ENCODE results near the gene FNDC3A.

The FNDC3A gene

DNA sequence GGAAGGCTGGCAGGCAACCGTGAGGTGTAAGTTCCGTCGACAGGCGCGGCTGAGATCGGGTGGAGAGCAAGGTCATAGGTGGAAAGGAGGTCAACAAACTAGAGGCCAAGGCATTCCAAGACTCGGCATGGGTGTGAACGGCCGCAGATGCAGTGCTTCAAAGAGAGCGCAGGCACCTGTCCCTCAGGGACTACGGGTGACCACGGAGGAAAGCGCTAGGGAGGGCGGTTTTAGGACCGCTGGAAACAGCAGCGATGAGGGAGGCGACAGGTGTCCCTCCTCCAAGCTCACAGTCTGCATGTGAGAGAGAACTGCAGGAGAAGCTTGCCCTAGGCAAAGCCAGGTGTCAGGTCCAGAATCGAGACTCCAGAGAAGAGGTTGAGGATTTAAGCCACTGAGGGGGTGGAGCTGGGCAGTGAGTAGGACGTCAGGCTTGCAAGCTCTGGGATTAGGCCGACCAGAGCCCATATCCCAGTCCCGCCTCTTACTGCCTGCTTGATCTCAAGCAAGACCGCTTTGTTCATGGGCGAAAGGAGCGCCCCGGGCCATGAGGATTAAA, 242.9 kb downstream of the FNDC3A start:
- no peak overlapping the region for H3K14ac ChIP-seq (ENCODE audit: low read length in 2 of 2)
- H2BK12ac ChIP-seq (ENCODE audit: low read length in 2 of 2), result no peak overlapping the region
- H3K23ac ChIP-seq (ENCODE audit: low read length in 2 of 2), result peak overlapping the region in 1 of 2 experiments; percentile 57
- H2AK5ac ChIP-seq (ENCODE audit: low read length, severe bottlenecking), result no peak overlapping the region
- no peak overlapping the region for H3K18ac ChIP-seq (ENCODE audit: low read depth in 1 of 2, low read length in 2 of 2)
- peaks cover 0 to 4% of the 10 kb centered on the region in 2 experiments for H3K36me3 ChIP-seq (ENCODE audit: control insufficient read depth in 1 of 2, insufficient read depth in 2 of 2, low read depth in 1 of 2, low read length in 2 of 2)
- peaks cover 64 to 67% of the 10 kb centered on the region in 2 experiments for H3K27me3 ChIP-seq (ENCODE audit: control insufficient read depth in 1 of 2, insufficient read depth in 1 of 2, low read length in 2 of 2)
- no peak overlapping the region for H4K8ac ChIP-seq (ENCODE audit: low read length)
- H3K4me2 ChIP-seq (ENCODE audit: low read length, poor library complexity, severe bottlenecking), result no peak overlapping the region
- DNase-seq, result peak; percentile 14
- H3K4me1 ChIP-seq (ENCODE audit: control insufficient read depth, insufficient read depth, low read depth, low read length), result peaks cover 20% of the 10 kb centered on the region
- 20% methylated on average over 25 of the region's 25 CpGs for WGBS
- no peaks in the 10 kb centered on the region for H3K79me1 ChIP-seq (replicated peaks; ENCODE audit: low read length, poor library complexity, severe bottlenecking)
- no peak overlapping the region for H2BK120ac ChIP-seq (ENCODE audit: low read depth, low read length)
- no peak overlapping the region for H3K27ac ChIP-seq (ENCODE audit: low read length, poor library complexity, severe bottlenecking)
- no peak overlapping the region for H4K91ac ChIP-seq (ENCODE audit: low read length)
- H3K9ac ChIP-seq (ENCODE audit: low read length), result no peak overlapping the region
- H2AFZ ChIP-seq (ENCODE audit: low read depth, low read length), result no peak overlapping the region
- no peak overlapping the region for H3K4me3 ChIP-seq (ENCODE audit: insufficient read depth in 1 of 2, low read depth in 1 of 2, low read length in 2 of 2)
- no peak overlapping the region for H2BK15ac ChIP-seq (ENCODE audit: low read depth, poor library complexity, severe bottlenecking)
- no peak overlapping the region for H3K4ac ChIP-seq (ENCODE audit: low read depth in 1 of 2, low read length in 2 of 2)
- H2BK5ac ChIP-seq (ENCODE audit: low read depth, low read length, poor library complexity, severe bottlenecking), result no peak overlapping the region
- no peaks in the 10 kb centered on the region for H3K9me3 ChIP-seq (ENCODE audit: control insufficient read depth, low read length)

DNA sequence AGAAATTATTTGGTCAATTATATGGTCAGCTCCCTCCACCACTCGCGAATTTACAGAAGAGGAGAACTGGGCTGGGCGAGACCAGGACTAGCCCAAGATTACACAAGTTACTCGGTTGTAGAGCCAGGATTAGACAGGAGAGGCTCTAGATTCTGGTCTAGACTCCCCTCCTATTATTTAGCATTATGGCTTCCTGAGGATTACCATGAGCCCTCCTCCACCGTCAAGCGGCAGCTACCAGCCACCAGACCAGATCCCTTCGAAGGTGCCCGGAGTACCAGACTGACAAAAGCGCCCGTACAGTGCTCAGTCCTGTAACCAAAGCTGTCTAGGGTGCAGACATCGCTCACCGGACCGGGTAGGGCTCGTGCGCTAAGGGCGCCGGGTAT, 243.9 kb downstream of the FNDC3A start:
- peaks cover 20% of the 10 kb centered on the region for H3K4me1 ChIP-seq (ENCODE audit: control insufficient read depth, insufficient read depth, low read depth, low read length)
- peak overlapping the region in 1 of 2 experiments; percentile 49 for H3K4me3 ChIP-seq (ENCODE audit: insufficient read depth in 1 of 2, low read depth in 1 of 2, low read length in 2 of 2)
- H3K23ac ChIP-seq (ENCODE audit: low read length in 2 of 2), result peak overlapping the region in 1 of 2 experiments; percentile 17
- H4K91ac ChIP-seq (ENCODE audit: low read length), result no peak overlapping the region
- H3K9me3 ChIP-seq (ENCODE audit: control insufficient read depth, low read length), result no peaks in the 10 kb centered on the region
- peak overlapping the region; percentile 82 for H3K4me2 ChIP-seq (ENCODE audit: low read length, poor library complexity, severe bottlenecking)
- peaks cover 0 to 4% of the 10 kb centered on the region in 2 experiments for H3K36me3 ChIP-seq (ENCODE audit: control insufficient read depth in 1 of 2, insufficient read depth in 2 of 2, low read depth in 1 of 2, low read length in 2 of 2)
- no peak overlapping the region for H2AFZ ChIP-seq (ENCODE audit: low read depth, low read length)
- H3K27me3 ChIP-seq (ENCODE audit: control insufficient read depth in 1 of 2, insufficient read depth in 1 of 2, low read length in 2 of 2), result peaks cover 75 to 76% of the 10 kb centered on the region in 2 experiments
- no peak overlapping the region for H3K14ac ChIP-seq (ENCODE audit: low read length in 2 of 2)
- WGBS, result 18% methylated on average over 17 of the region's 17 CpGs
- H3K9ac ChIP-seq (ENCODE audit: low read length), result no peak overlapping the region
- no peak overlapping the region for H3K27ac ChIP-seq (ENCODE audit: low read length, poor library complexity, severe bottlenecking)
- no peak for DNase-seq
- H2BK12ac ChIP-seq (ENCODE audit: low read length in 2 of 2), result no peak overlapping the region
- no peak overlapping the region for H2BK5ac ChIP-seq (ENCODE audit: low read depth, low read length, poor library complexity, severe bottlenecking)
- H2BK120ac ChIP-seq (ENCODE audit: low read depth, low read length), result no peak overlapping the region
- no peak overlapping the region for H2BK15ac ChIP-seq (ENCODE audit: low read depth, poor library complexity, severe bottlenecking)
- no peak overlapping the region for H4K8ac ChIP-seq (ENCODE audit: low read length)
- no peak overlapping the region for H3K18ac ChIP-seq (ENCODE audit: low read depth in 1 of 2, low read length in 2 of 2)
- H3K4ac ChIP-seq (ENCODE audit: low read depth in 1 of 2, low read length in 2 of 2), result no peak overlapping the region
- no peaks in the 10 kb centered on the region for H3K79me1 ChIP-seq (replicated peaks; ENCODE audit: low read length, poor library complexity, severe bottlenecking)
- no peak overlapping the region for H2AK5ac ChIP-seq (ENCODE audit: low read length, severe bottlenecking)

DNA sequence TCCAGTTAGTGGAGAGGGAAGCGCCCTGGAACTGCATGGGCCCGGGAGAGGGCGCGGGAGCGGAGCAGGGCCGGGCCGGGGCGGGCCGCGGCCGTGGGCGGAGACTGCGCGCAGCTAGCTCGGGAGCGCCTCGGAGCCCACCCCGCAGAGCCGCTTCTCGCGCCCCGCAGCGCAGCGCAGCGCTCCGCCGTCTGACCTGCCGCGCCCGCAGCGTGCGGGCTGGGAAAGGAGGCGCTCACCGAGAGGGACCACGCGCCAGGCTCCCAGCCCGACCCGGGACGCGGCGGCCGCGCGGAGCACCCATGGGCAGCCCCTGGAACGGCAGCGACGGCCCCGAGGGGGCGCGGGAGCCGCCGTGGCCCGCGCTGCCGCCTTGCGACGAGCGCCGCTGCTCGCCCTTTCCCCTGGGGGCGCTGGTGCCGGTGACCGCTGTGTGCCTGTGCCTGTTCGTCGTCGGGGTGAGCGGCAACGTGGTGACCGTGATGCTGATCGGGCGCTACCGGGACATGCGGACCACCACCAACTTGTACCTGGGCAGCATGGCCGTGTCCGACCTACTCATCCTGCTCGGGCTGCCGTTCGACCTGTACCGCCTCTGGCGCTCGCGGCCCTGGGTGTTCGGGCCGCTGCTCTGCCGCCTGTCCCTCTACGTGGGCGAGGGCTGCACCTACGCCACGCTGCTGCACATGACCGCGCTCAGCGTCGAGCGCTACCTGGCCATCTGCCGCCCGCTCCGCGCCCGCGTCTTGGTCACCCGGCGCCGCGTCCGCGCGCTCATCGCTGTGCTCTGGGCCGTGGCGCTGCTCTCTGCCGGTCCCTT, 244.5 kb downstream of the FNDC3A start, which contains the start of gene MLNR:
TSS of gene MLNR (plus strand) at position 303 of the 820 bp plus-strand sequence. CDS start at position 303, 0 bp downstream.
- peak within 1 kb of the TSS; percentile 82 for H3K4me2 ChIP-seq (ENCODE audit: low read length, poor library complexity, severe bottlenecking)
- H2BK5ac ChIP-seq (ENCODE audit: low read depth, low read length, poor library complexity, severe bottlenecking), result no peak within 1 kb of the TSS
- H3K79me1 ChIP-seq (replicated peaks; ENCODE audit: low read length, poor library complexity, severe bottlenecking), result no peaks in the 10 kb centered on the region
- H3K4ac ChIP-seq (ENCODE audit: low read depth in 1 of 2, low read length in 2 of 2), result no peak within 1 kb of the TSS
- H3K23ac ChIP-seq (ENCODE audit: low read length in 2 of 2), result peak within 1 kb of the TSS in 1 of 2 experiments; percentile 91
- H2AFZ ChIP-seq (ENCODE audit: low read depth, low read length), result peak within 1 kb of the TSS; percentile 67
- no peak within 1 kb of the TSS for H3K27ac ChIP-seq (ENCODE audit: low read length, poor library complexity, severe bottlenecking)
- peak within 1 kb of the TSS; percentile 49 to 54 for H3K4me3 ChIP-seq (ENCODE audit: insufficient read depth in 1 of 2, low read depth in 1 of 2, low read length in 2 of 2)
- no peak within 1 kb of the TSS for H4K91ac ChIP-seq (ENCODE audit: low read length)
- no peak within 1 kb of the TSS for H2AK5ac ChIP-seq (ENCODE audit: low read length, severe bottlenecking)
- H3K9me3 ChIP-seq (ENCODE audit: control insufficient read depth, low read length), result no peaks in the 10 kb centered on the region
- no peak within 1 kb of the TSS for H3K14ac ChIP-seq (ENCODE audit: low read length in 2 of 2)
- H2BK12ac ChIP-seq (ENCODE audit: low read length in 2 of 2), result no peak within 1 kb of the TSS
- H3K4me1 ChIP-seq (ENCODE audit: control insufficient read depth, insufficient read depth, low read depth, low read length), result peaks cover 20% of the 10 kb centered on the region
- peak within 1 kb of the TSS; percentile 31 for H4K8ac ChIP-seq (ENCODE audit: low read length)
- peaks cover 0 to 4% of the 10 kb centered on the region in 2 experiments for H3K36me3 ChIP-seq (ENCODE audit: control insufficient read depth in 1 of 2, insufficient read depth in 2 of 2, low read depth in 1 of 2, low read length in 2 of 2)
- no peak within 1 kb of the TSS for H2BK15ac ChIP-seq (ENCODE audit: low read depth, poor library complexity, severe bottlenecking)
- no peak within 1 kb of the TSS for H2BK120ac ChIP-seq (ENCODE audit: low read depth, low read length)
- peaks cover 78 to 80% of the 10 kb centered on the region in 2 experiments for H3K27me3 ChIP-seq (ENCODE audit: control insufficient read depth in 1 of 2, insufficient read depth in 1 of 2, low read length in 2 of 2)
- H3K18ac ChIP-seq (ENCODE audit: low read depth in 1 of 2, low read length in 2 of 2), result peak within 1 kb of the TSS in 1 of 2 experiments; percentile 28
- H3K9ac ChIP-seq (ENCODE audit: low read length), result no peak within 1 kb of the TSS
- 5% methylated on average over 87 of the region's 111 CpGs for WGBS
- peak; percentile 29 for DNase-seq

All from mesenchymal stem cell (in vitro differentiated cells and primary cell).